ENCODE data around the gene IL6ST. TPM values are rescaled to one million over a fixed set of nuclear protein-coding genes. Genes with fewer than 3 reads are reported as not detected.
A peak's percentile ranks its signal among the peaks of the same experiment; 100 is the strongest.
"Not testable (repeated sequence)": the region's sequence is repeated elsewhere in the genome, so short reads cannot be mapped to it uniquely, and the experiment has no call there.

Gene IL6ST
- 8.9 TPM for polyA plus RNA-seq (2013, experiment 1 of 2)
- polyA plus RNA-seq (2013, experiment 2 of 2): 11.0 TPM

DNA sequence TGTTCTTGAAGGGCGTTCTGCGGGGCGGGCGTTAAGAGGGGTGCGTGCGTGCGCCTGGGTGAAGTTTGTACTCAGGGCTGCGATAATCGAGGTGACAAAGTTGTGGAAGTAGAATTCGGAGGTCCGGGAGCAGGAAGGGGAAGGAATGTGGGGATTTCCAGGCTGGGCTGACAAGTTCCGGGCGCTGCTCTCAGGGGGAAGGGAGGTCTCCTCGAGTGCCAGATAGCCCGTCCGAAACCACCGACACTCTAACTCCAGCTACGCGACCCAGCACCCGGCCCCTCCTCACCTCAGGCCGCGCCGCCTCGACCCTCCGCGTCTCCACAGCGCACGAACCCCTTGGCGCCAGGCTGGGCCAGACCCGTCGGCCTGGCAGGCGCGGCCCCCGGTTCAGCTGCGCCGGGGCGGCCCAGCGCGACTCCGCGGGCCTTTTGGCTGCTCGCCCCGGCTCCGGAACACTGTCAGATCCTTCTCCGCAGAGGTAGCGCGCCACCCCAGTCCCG is at the start of gene IL6ST:
Gene IL6ST, minus strand, starts transcription at position 469 of the 503 bp plus-strand sequence. CDS start 18,685 bp downstream, outside the sequence.
- Histone ChIP-seq H3K36me3 (ENCODE audit: insufficient read depth, low read length) (no peaks in the 10 kb centered on the region), H3K27ac (ENCODE audit: low read depth, low read length) (peak within 1 kb of the TSS; percentile 92), H3K4me3 (ENCODE audit: low read length) (peak within 1 kb of the TSS; percentile 79), H3K9ac (ENCODE audit: low read depth, low read length) (peak within 1 kb of the TSS; percentile 82), H3K27me3 (ENCODE audit: insufficient read depth, low read length) (no peaks in the 10 kb centered on the region), H3K9me3 (ENCODE audit: insufficient read depth, low read depth, low read length) (no peaks in the 10 kb centered on the region), H3K4me1 (ENCODE audit: insufficient read depth, low read length) (peaks cover 10% of the 10 kb centered on the region)
- WGBS: under 1% methylated on average over 48 of the region's 48 CpGs

DNA sequence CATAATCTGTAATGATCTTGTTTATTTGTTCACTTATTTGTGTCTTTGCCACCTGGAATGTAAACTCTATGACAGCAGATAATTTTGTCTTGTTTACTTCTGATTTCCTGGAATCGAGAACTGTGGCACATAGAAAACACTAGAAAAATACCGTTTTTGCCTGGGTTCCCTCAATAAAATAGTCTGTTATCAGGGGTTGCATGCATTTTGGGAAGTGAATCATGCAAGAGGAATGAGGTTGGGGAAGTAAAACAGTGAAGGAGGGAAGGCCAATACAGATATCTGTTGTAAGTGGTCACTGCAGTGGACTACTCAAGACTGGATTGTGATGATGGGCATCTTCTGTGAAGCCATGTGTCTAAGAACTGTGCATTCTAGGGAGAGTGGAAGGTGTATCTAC is 45.2 kb upstream of the IL6ST start:
- H3K9ac ChIP-seq (ENCODE audit: low read depth, low read length): no peak overlapping the region

DNA sequence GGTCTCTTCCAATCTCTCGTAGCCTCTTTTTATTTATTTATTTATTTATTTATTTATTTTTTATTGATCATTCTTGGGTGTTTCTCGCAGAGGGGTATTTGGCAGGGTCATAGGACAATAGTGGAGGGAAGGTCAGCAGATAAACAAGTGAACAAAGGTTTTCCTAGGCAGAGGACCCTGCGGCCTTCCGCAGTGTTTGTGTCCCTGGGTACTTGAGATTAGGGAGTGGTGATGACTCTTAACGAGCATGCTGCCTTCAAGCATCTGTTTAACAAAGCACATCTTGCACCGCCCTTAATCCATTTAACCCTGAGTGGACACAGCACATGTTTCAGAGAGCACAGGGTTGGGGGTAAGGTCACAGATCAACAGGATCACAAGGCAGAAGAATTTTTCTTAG is 43.4 kb upstream of the IL6ST start:
- H3K27ac ChIP-seq (ENCODE audit: low read depth, low read length); H3K4me1 ChIP-seq (ENCODE audit: insufficient read depth, low read length): not testable (repeated sequence)
- WGBS: 80% methylated on average over 2 of the region's 6 CpGs

More for the DNA sequence above, 45.2 kb upstream of the IL6ST start:
- Histone ChIP-seq H3K27me3 (ENCODE audit: insufficient read depth, low read length) (no peaks in the 10 kb centered on the region), H3K4me1 (ENCODE audit: insufficient read depth, low read length) (no peaks in the 10 kb centered on the region), H3K4me3 (ENCODE audit: low read length) (no peak overlapping the region), H3K27ac (ENCODE audit: low read depth, low read length) (no peak overlapping the region), H3K9me3 (ENCODE audit: insufficient read depth, low read depth, low read length) (no peaks in the 10 kb centered on the region), H3K36me3 (ENCODE audit: insufficient read depth, low read length) (no peaks in the 10 kb centered on the region)
- 89% methylated on average over 2 of the region's 2 CpGs for WGBS

DNA sequence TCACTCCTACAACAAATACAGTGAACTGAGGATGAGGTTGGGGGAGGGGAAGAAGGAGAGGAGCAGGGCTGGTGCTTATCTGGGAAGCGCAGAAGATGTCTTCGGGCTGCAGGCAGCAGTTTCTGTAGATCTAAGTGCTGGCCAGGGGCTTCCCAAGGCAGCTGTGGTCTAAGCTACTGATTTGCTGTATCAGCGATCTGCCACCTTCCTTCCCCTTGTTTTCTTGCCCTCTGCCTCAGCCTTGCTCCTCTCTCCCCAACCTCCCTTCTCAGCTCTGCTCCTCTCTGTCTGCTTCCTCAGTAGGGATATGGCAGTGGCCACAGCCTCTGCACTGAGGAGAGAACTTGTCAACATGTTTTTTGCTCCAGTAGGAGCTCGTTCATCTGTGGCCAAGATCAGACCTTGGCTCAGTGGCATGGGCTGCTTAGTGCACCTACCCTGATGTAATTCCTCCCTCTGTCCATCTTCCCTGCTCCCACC is 42.8 kb upstream of the IL6ST start:
- no peaks in the 10 kb centered on the region for H3K27me3 ChIP-seq (ENCODE audit: insufficient read depth, low read length)
- no peaks in the 10 kb centered on the region for H3K9me3 ChIP-seq (ENCODE audit: insufficient read depth, low read depth, low read length)
- H3K4me3 ChIP-seq (ENCODE audit: low read length): no peak overlapping the region
- no peaks in the 10 kb centered on the region for H3K36me3 ChIP-seq (ENCODE audit: insufficient read depth, low read length)
- no peak overlapping the region for H3K27ac ChIP-seq (ENCODE audit: low read depth, low read length)
- H3K9ac ChIP-seq (ENCODE audit: low read depth, low read length): no peak overlapping the region
- no peaks in the 10 kb centered on the region for H3K4me1 ChIP-seq (ENCODE audit: insufficient read depth, low read length)
- WGBS: 83% methylated on average over 4 of the region's 4 CpGs

More for the DNA sequence above, 43.4 kb upstream of the IL6ST start:
- H3K9me3 ChIP-seq (ENCODE audit: insufficient read depth, low read depth, low read length); H3K4me3 ChIP-seq (ENCODE audit: low read length); H3K9ac ChIP-seq (ENCODE audit: low read depth, low read length); H3K27me3 ChIP-seq (ENCODE audit: insufficient read depth, low read length); H3K36me3 ChIP-seq (ENCODE audit: insufficient read depth, low read length): not testable (repeated sequence)

DNA sequence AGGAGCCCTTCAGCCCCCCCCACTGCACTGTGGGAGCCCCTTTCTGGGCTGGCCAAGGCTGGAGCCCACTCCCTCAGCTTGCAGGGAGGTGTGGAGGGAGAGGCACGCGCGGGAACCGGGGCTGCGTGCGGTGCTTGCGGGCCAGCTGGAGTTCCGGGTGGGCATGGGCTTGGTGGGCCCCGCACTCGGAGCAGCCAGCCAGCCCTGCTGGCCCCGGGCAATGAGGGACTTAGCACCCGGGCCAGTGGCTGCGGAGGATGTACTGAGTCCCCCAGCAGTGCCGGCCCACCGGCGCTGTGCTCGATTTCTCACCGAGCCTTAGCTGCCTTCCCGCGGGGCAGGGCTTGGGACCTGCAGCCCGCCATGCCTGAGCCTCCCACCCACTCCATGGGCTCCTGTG is 40.6 kb upstream of the IL6ST start:
- H3K4me1 ChIP-seq (ENCODE audit: insufficient read depth, low read length); H3K36me3 ChIP-seq (ENCODE audit: insufficient read depth, low read length); H3K4me3 ChIP-seq (ENCODE audit: low read length); H3K9ac ChIP-seq (ENCODE audit: low read depth, low read length); H3K27me3 ChIP-seq (ENCODE audit: insufficient read depth, low read length); H3K27ac ChIP-seq (ENCODE audit: low read depth, low read length); H3K9me3 ChIP-seq (ENCODE audit: insufficient read depth, low read depth, low read length): not testable (repeated sequence)
- WGBS: 97% methylated on average over 20 of the region's 21 CpGs

DNA sequence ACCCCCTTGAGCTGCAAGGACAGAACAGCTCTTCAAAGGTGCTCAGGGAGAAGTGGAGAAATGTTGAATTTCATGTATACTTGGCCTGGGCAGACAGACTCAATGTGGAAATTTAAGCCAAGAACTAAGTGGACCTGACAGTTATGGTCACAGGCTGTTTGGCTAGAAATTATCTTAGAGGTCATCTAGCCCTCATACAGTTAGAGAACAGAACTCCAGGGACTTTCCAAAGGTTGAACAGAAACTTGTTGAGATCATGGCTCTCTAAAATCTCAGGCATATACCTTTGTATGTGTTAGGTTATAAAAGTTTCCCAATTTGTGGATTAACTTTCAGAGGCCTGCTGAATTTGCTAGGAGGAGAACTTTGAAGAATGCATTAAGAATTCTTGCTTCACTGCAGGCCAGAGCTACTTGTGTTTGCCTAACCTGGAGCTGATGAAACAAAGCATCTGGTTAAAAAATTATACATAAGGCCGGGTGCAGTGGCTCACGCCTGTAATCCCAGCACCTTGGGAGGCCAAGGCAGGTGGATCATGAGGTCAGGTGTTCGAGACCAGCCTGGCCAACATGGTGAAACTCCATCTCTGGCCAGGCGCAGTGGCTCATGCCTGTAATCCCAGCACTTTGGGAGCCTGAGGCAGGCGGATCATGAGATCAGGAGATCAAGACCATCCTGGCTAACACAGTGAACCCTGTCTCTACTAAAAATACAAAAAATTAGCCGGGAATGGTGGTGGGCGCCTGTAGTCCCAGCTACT is 35.3 kb upstream of the IL6ST start:
- H3K27ac ChIP-seq (ENCODE audit: low read depth, low read length); H3K9me3 ChIP-seq (ENCODE audit: insufficient read depth, low read depth, low read length); H3K36me3 ChIP-seq (ENCODE audit: insufficient read depth, low read length); H3K4me3 ChIP-seq (ENCODE audit: low read length); H3K4me1 ChIP-seq (ENCODE audit: insufficient read depth, low read length); H3K9ac ChIP-seq (ENCODE audit: low read depth, low read length); H3K27me3 ChIP-seq (ENCODE audit: insufficient read depth, low read length): not testable (repeated sequence)
- 95% methylated on average over 7 of the region's 7 CpGs for WGBS

DNA sequence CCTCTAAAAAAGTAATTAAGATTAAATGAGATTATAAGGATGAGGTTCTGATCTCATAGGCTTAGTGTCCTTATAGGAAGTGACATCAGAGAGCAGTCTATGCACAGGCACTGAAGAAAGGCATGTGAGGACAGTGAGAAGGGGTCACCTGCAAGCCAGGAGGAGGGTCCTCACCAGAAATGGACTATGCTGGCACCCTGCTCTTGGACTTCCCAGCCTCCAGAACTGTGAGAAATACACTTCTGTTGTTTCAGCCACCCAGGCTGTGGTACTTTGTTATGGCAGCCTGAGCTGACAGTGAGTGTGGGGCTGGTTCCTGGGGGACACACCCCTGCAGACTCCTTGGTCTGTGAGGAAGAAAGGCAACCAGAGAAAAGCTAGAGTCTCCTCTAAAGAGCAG is 34.7 kb upstream of the IL6ST start:
- no peak overlapping the region for H3K9ac ChIP-seq (ENCODE audit: low read depth, low read length)
- no peaks in the 10 kb centered on the region for H3K36me3 ChIP-seq (ENCODE audit: insufficient read depth, low read length)
- no peaks in the 10 kb centered on the region for H3K4me1 ChIP-seq (ENCODE audit: insufficient read depth, low read length)
- no peak overlapping the region for H3K27ac ChIP-seq (ENCODE audit: low read depth, low read length)
- H3K27me3 ChIP-seq (ENCODE audit: insufficient read depth, low read length): no peaks in the 10 kb centered on the region
- no peaks in the 10 kb centered on the region for H3K9me3 ChIP-seq (ENCODE audit: insufficient read depth, low read depth, low read length)
- H3K4me3 ChIP-seq (ENCODE audit: low read length): no peak overlapping the region

DNA sequence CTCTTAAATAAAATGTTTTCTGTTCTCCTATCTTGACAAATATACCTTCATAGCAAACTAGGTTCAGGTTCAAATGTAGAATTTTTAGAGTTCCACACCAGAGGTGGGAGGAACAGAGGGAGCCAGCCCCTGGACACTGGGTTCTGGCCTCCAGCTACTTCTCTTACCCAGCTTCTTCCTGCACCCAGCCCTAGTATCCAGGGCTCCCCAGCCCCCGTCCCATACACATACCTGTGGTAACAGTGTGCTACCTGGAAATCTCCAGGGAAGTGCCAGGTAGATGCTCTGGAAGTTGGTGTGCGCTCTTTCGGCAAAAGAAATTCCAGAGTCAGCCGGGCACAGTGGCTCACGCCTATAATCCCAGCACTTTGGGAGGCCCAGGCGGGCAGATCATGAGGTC is 33.9 kb upstream of the IL6ST start:
- Histone ChIP-seq H3K4me1 (ENCODE audit: insufficient read depth, low read length) (no peaks in the 10 kb centered on the region), H3K27me3 (ENCODE audit: insufficient read depth, low read length) (no peaks in the 10 kb centered on the region), H3K36me3 (ENCODE audit: insufficient read depth, low read length) (no peaks in the 10 kb centered on the region), H3K9me3 (ENCODE audit: insufficient read depth, low read depth, low read length) (no peaks in the 10 kb centered on the region), H3K27ac (ENCODE audit: low read depth, low read length) (no peak overlapping the region), H3K9ac (ENCODE audit: low read depth, low read length) (no peak overlapping the region), H3K4me3 (ENCODE audit: low read length) (no peak overlapping the region)
- WGBS: 94% methylated on average over 6 of the region's 6 CpGs

DNA sequence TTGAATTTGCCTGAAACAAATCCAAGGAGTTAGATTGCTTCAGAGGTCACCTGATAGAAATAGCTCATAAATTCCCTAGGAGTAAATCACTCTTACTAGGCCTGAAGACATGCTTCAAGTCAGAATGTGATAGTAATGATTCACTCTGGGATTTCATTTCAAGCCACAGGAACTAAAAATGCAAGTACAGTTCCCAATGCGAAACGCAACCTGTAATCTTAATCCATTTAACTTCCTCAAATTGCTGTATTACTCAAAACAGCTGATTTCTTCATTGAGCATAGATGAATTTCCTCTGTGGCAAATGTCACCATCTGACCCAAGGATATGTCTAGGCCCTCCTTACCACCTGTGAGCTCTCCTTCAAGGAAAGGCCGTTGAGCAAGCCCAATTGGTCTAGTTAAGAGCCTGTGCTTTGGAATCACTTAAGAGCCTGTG is 32.1 kb upstream of the IL6ST start:
- no peak overlapping the region for H3K4me3 ChIP-seq (ENCODE audit: low read length)
- no peaks in the 10 kb centered on the region for H3K4me1 ChIP-seq (ENCODE audit: insufficient read depth, low read length)
- no peak overlapping the region for H3K27ac ChIP-seq (ENCODE audit: low read depth, low read length)
- H3K9ac ChIP-seq (ENCODE audit: low read depth, low read length): no peak overlapping the region
- no peaks in the 10 kb centered on the region for H3K9me3 ChIP-seq (ENCODE audit: insufficient read depth, low read depth, low read length)
- 95% methylated on average over 3 of the region's 3 CpGs for WGBS
- no peaks in the 10 kb centered on the region for H3K36me3 ChIP-seq (ENCODE audit: insufficient read depth, low read length)
- H3K27me3 ChIP-seq (ENCODE audit: insufficient read depth, low read length): no peaks in the 10 kb centered on the region

DNA sequence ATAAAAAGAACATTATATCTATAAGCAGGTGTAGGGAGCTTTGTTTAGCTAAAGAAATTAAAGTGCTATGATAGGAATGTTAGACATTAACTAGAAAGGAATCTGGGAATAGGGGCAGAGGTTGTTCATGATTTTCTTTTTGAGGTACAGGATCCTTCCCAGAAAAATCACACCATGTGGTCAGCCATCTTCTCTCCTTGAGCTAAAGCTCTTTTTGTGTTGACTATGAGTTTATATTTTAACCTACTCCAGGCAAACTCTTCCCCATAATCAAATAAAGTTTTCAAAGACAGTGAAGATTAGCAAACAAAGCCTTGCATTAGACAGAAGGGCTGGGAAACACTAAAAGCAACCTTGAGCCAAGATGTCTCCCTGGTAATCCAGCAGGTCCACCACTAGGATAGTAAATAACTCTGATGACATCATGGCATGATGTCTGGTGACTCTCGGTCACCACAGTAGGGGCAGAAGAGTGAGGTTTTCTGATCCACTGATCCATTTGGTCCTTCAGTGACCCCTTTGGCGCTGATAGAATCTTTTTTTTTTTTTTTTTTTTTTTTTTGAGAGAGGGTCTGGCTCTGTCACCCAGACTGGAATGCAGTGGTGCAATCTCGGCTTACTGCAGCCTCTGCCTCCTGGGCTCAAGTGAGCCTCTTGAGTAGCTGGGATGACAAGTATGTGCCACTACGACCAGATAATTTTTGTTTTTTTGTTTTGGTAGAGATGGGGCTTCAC is 30.6 kb upstream of the IL6ST start:
- Histone ChIP-seq H3K27ac (ENCODE audit: low read depth, low read length) (no peak overlapping the region), H3K4me1 (ENCODE audit: insufficient read depth, low read length) (no peaks in the 10 kb centered on the region), H3K9ac (ENCODE audit: low read depth, low read length) (no peak overlapping the region), H3K9me3 (ENCODE audit: insufficient read depth, low read depth, low read length) (no peaks in the 10 kb centered on the region), H3K27me3 (ENCODE audit: insufficient read depth, low read length) (no peaks in the 10 kb centered on the region), H3K4me3 (ENCODE audit: low read length) (no peak overlapping the region), H3K36me3 (ENCODE audit: insufficient read depth, low read length) (no peaks in the 10 kb centered on the region)
- 94% methylated on average over 4 of the region's 4 CpGs for WGBS

DNA sequence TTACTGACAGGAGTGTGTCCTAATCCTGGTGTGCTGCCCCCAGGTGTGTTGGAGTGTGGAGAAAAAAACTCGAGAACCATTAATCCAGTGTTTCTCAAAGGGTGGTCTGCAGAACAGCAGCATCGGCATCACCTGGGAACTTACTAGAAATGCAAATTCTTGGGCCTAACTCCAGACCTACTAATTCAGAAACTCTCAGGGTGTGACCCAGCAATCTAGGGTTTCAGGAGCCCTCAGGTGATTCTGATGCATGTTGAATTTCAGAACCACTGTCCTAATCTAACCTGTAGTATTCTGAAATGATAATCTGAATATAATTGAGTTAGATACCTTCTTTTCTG is 30.0 kb upstream of the IL6ST start:
- no peaks in the 10 kb centered on the region for H3K4me1 ChIP-seq (ENCODE audit: insufficient read depth, low read length)
- H3K27me3 ChIP-seq (ENCODE audit: insufficient read depth, low read length): no peaks in the 10 kb centered on the region
- no peak overlapping the region for H3K27ac ChIP-seq (ENCODE audit: low read depth, low read length)
- no peak overlapping the region for H3K4me3 ChIP-seq (ENCODE audit: low read length)
- no peak overlapping the region for H3K9ac ChIP-seq (ENCODE audit: low read depth, low read length)
- 93% methylated on average over 2 of the region's 2 CpGs for WGBS
- H3K9me3 ChIP-seq (ENCODE audit: insufficient read depth, low read depth, low read length): no peaks in the 10 kb centered on the region
- H3K36me3 ChIP-seq (ENCODE audit: insufficient read depth, low read length): no peaks in the 10 kb centered on the region

All from HUES64 (cell line).